H9 (cell line): ENCODE measurements around the gene LIN7C. TPM values are rescaled to one million over a fixed set of nuclear protein-coding genes. Genes with fewer than 3 reads are reported as not detected.
A peak's percentile ranks its signal among the peaks of the same experiment; 100 is the strongest.

Experiments used
- DNase-seq: peaks from one replicate; pipeline ENCODE4 v3.0.0-alpha.2; 2017
- H2AFZ ChIP-seq: one replicate; pipeline ENCODE4 v1.6.1; 2013; ENCODE audit warnings: mild to moderate bottlenecking, low read length, control low read depth, moderate library complexity
- H2AK5ac ChIP-seq: 2 replicates; pipeline ENCODE4 v1.6.1; 2013; ENCODE audit warnings: low read length, control low read depth, mixed read lengths; ENCODE audit not compliant: insufficient read length
- H2BK120ac ChIP-seq: one replicate; pipeline ENCODE4 v1.6.1; 2013; ENCODE audit warnings: low read depth, mild to moderate bottlenecking, low read length, control low read depth, inconsistent platforms; ENCODE audit not compliant: poor library complexity, severe bottlenecking
- H2BK12ac ChIP-seq: 2 replicates; pipeline ENCODE4 v1.6.1; 2013; ENCODE audit warnings: low read length, control low read depth, mixed read lengths, low read depth; ENCODE audit not compliant: insufficient read length
- H2BK15ac ChIP-seq: 2 replicates; pipeline ENCODE4 v1.6.1; 2013; ENCODE audit warnings: low read depth, low read length, control low read depth
- H2BK20ac ChIP-seq: one replicate; pipeline ENCODE4 v1.6.1; 2013; ENCODE audit warnings: low read depth, mild to moderate bottlenecking, low read length, control low read depth, inconsistent platforms; ENCODE audit not compliant: poor library complexity, severe bottlenecking
- H2BK5ac ChIP-seq: 2 replicates; pipeline ENCODE4 v1.6.1; 2013; ENCODE audit warnings: low read length, control low read depth, mixed read lengths; ENCODE audit not compliant: insufficient read length
- H3K14ac ChIP-seq: 2 replicates; pipeline ENCODE4 v1.6.1; 2013; ENCODE audit warnings: low read length, control low read depth; ENCODE audit not compliant: insufficient read depth
- H3K18ac ChIP-seq: 2 replicates; pipeline ENCODE4 v1.6.1; 2013; ENCODE audit warnings: low read depth, mild to moderate bottlenecking, mixed read lengths, low read length, control low read depth; ENCODE audit not compliant: insufficient read length
- H3K23ac ChIP-seq: 2 replicates; pipeline ENCODE4 v1.6.1; 2013; ENCODE audit warnings: low read length, control low read depth, mixed read lengths, low read depth; ENCODE audit not compliant: insufficient read length
- H3K23me2 ChIP-seq: 2 replicates; pipeline ENCODE4 v1.6.1; 2013; ENCODE audit warnings: low read depth, mild to moderate bottlenecking, mixed read lengths, low read length, control low read depth; ENCODE audit not compliant: insufficient read length, poor library complexity, severe bottlenecking
- H3K27ac ChIP-seq: 2 replicates; pipeline ENCODE4 v1.5.1; 2013; ENCODE audit warnings: low read length, control low read depth, mixed read lengths, low read depth; ENCODE audit not compliant: insufficient read length
- H3K27me3 ChIP-seq: 2 replicates; pipeline ENCODE4 v1.6.1; 2013; ENCODE audit warnings: low read length, control low read depth, inconsistent platforms; ENCODE audit not compliant: insufficient read depth
- H3K4ac ChIP-seq: 2 replicates; pipeline ENCODE4 v1.6.1; 2013; ENCODE audit warnings: low read depth, mild to moderate bottlenecking, control low read depth, inconsistent platforms, low read length, moderate library complexity
- H3K4me1 ChIP-seq: 2 replicates; pipeline ENCODE4 v1.6.1; 2013; ENCODE audit warnings: low read length, control low read depth, inconsistent platforms; ENCODE audit not compliant: insufficient read depth
- H3K4me2 ChIP-seq: 2 replicates; pipeline ENCODE4 v1.6.1; 2013; ENCODE audit warnings: low read length, control low read depth, mixed read lengths; ENCODE audit not compliant: insufficient read length, insufficient read depth
- H3K56ac ChIP-seq: 2 replicates; pipeline ENCODE4 v1.6.1; 2013; ENCODE audit warnings: low read depth, mild to moderate bottlenecking, mixed read lengths, low read length, control low read depth; ENCODE audit not compliant: insufficient read length
- H3K79me1 ChIP-seq: 2 replicates; pipeline ENCODE4 v1.6.1; 2013; ENCODE audit warnings: low read depth, mild to moderate bottlenecking, moderate library complexity, low read length, control low read depth, inconsistent platforms; ENCODE audit not compliant: insufficient read depth, poor library complexity, severe bottlenecking
- H3K79me2 ChIP-seq: 2 replicates; pipeline ENCODE4 v1.6.1; 2013; ENCODE audit warnings: low read length, control low read depth, inconsistent platforms; ENCODE audit not compliant: insufficient read depth
- H3K9ac ChIP-seq: 2 replicates; pipeline ENCODE4 v1.6.1; 2013; ENCODE audit warnings: low read length, control low read depth, mixed read lengths; ENCODE audit not compliant: insufficient read length; ENCODE audit errors: extremely low read depth
- H3K9me3 ChIP-seq: one replicate; pipeline ENCODE4 v1.6.1; 2013; ENCODE audit warnings: low read depth, low read length, inconsistent platforms; ENCODE audit not compliant: control insufficient read depth
- H3T11ph ChIP-seq: one replicate; pipeline ENCODE4 v1.6.1; 2013; ENCODE audit warnings: mild to moderate bottlenecking, low read length, control low read depth, inconsistent platforms
- H4K20me1 ChIP-seq: one replicate; pipeline ENCODE4 v1.6.1; 2013; ENCODE audit not compliant: control insufficient read depth, insufficient read length, insufficient read depth
- H4K5ac ChIP-seq: 2 replicates; pipeline ENCODE4 v1.6.1; 2013; ENCODE audit warnings: low read depth, mild to moderate bottlenecking, mixed read lengths, low read length, control low read depth; ENCODE audit not compliant: insufficient read length
- H4K8ac ChIP-seq: replicated peaks from 2 replicates; pipeline ENCODE4 v1.6.1; 2013; ENCODE audit warnings: low read length, control low read depth, mixed read lengths, low read depth; ENCODE audit not compliant: insufficient read length
- H4K91ac ChIP-seq: 2 replicates; pipeline ENCODE4 v1.6.1; 2013; ENCODE audit warnings: low read depth, mild to moderate bottlenecking, moderate library complexity, mixed read lengths, low read length, control low read depth; ENCODE audit not compliant: insufficient read length
- H3K27ac Mint-ChIP-seq, 3 experiments: 2 replicates in 2 of 3; 3 replicates in 1 of 3; pipeline ENCODE4 v1.8.0; 2020 to 2021; ENCODE audit warnings: mixed read lengths in 3 of 3, mild to moderate bottlenecking in 1 of 3, moderate library complexity in 1 of 3
- H3K27me3 Mint-ChIP-seq: 2 replicates; pipeline ENCODE4 v1.8.0; 2021; ENCODE audit warnings: low read depth, mild to moderate bottlenecking, moderate library complexity, mixed read lengths
- H3K36me3 Mint-ChIP-seq, 3 experiments: 2 replicates in 2 of 3; 3 replicates in 1 of 3; pipeline ENCODE4 v1.8.0; 2020 to 2021; ENCODE audit warnings: low read depth in 3 of 3, mixed read lengths in 3 of 3; ENCODE audit not compliant: insufficient read depth in 1 of 3
- H3K4me1 Mint-ChIP-seq, 2 experiments: 2 replicates each; pipeline ENCODE4 v1.8.0; 2020; ENCODE audit warnings: mixed read lengths in 2 of 2
- H3K4me3 Mint-ChIP-seq, 2 experiments: 2 replicates in 1 of 2; 3 replicates in 1 of 2; pipeline ENCODE4 v1.8.0; 2020 to 2021; ENCODE audit warnings: mild to moderate bottlenecking in 2 of 2, mixed read lengths in 2 of 2, moderate library complexity in 1 of 2
- H3K9me3 Mint-ChIP-seq, 2 experiments: 2 replicates in 1 of 2; 3 replicates in 1 of 2; pipeline ENCODE4 v1.8.0; 2020; ENCODE audit warnings: mild to moderate bottlenecking in 2 of 2, mixed read lengths in 2 of 2, moderate library complexity in 1 of 2
- total RNA-seq: library from RNA; stranded (reverse); gene quantifications from 2 replicates; pipeline ENCODE4 v1.2.1, GENCODE V29; 2021
- TF ChIP-seq, protein P1 (sequence below): fragments of 200-600 bp; sonication (generic); conservative IDR thresholded peaks from 3 replicates; pipeline ENCODE4 v1.8.0; 2021; ENCODE audit warnings: antibody characterized with exemption, mild to moderate bottlenecking

Gene LIN7C
- total RNA-seq, 1 experiment from 2014 or later: 40.0 TPM

DNA sequence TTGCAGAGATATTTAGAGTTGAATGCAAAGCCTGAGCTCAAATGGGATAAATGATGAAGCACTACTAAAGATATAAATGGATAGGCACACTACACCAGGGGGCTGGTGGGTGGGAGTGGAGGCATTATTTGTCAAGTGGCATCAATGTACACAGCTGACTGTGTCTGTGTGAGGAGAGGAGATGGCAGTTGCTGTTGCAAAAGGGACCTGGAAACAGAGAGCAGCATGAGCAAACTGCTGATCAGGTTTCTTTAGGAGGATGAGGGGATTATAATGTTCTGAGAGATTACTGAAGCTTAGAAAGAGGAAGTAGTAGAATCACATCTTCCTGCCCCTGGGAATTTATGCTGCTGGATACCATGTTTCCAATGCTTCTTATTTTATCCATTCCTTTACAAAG lies 39.4 kb upstream of the LIN7C start:
- Mint-ChIP-seq H3K27me3 (peaks cover 2% of the 10 kb centered on the region; the same call in 1 of the 2 replicates), H3K4me3 (no peak overlapping the region), H3K4me1 (peaks cover 4 to 7% of the 10 kb centered on the region in 2 experiments; a peak in 1 of 4 replicates), H3K27ac (peak overlapping the region in 2 of 3 experiments; percentile 66 to 68; a peak in 3 of 7 replicates), H3K36me3 (no peaks in the 10 kb centered on the region), H3K9me3 (no peaks in the 10 kb centered on the region)
- H2AK5ac ChIP-seq: no peak overlapping the region
- no peak overlapping the region for H3K14ac ChIP-seq
- no peaks in the 10 kb centered on the region for H3K4me1 ChIP-seq
- no peak overlapping the region for H2BK20ac ChIP-seq
- no peak overlapping the region for H3K27ac ChIP-seq
- no peak overlapping the region for H3K9ac ChIP-seq
- no peak overlapping the region for H3K23ac ChIP-seq
- TF ChIP-seq, protein P1, sequence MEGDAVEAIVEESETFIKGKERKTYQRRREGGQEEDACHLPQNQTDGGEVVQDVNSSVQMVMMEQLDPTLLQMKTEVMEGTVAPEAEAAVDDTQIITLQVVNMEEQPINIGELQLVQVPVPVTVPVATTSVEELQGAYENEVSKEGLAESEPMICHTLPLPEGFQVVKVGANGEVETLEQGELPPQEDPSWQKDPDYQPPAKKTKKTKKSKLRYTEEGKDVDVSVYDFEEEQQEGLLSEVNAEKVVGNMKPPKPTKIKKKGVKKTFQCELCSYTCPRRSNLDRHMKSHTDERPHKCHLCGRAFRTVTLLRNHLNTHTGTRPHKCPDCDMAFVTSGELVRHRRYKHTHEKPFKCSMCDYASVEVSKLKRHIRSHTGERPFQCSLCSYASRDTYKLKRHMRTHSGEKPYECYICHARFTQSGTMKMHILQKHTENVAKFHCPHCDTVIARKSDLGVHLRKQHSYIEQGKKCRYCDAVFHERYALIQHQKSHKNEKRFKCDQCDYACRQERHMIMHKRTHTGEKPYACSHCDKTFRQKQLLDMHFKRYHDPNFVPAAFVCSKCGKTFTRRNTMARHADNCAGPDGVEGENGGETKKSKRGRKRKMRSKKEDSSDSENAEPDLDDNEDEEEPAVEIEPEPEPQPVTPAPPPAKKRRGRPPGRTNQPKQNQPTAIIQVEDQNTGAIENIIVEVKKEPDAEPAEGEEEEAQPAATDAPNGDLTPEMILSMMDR: no peak
- H3K79me1 ChIP-seq: no peaks in the 10 kb centered on the region
- no peak overlapping the region for H4K5ac ChIP-seq
- no peak overlapping the region for H3K56ac ChIP-seq
- H3K4ac ChIP-seq: no peak overlapping the region
- H2BK12ac ChIP-seq: no peak overlapping the region
- no peak overlapping the region for H4K91ac ChIP-seq
- no peak overlapping the region for H4K8ac ChIP-seq
- H3K27me3 ChIP-seq: no peaks in the 10 kb centered on the region
- no peaks in the 10 kb centered on the region for H3K9me3 ChIP-seq
- no peak overlapping the region for H3K18ac ChIP-seq
- H2AFZ ChIP-seq: no peak overlapping the region
- no peaks in the 10 kb centered on the region for H3K23me2 ChIP-seq
- H2BK5ac ChIP-seq: no peak overlapping the region
- H2BK120ac ChIP-seq: no peak overlapping the region
- no peaks in the 10 kb centered on the region for H4K20me1 ChIP-seq
- H2BK15ac ChIP-seq: no peak overlapping the region
- no peak overlapping the region for H3T11ph ChIP-seq
- H3K4me2 ChIP-seq: no peak overlapping the region
- no peaks in the 10 kb centered on the region for H3K79me2 ChIP-seq
- DNase-seq: no peak
